Activated CD4-positive, alpha-beta T cell treated with anti-CD3 and anti-CD28 coated beads, Interleukin-2, Interleukin-4, amounts not matched to agents 100 ng/mL and 50 ng/mL, durations not matched to agents 16 hours and 8 hours (primary cell): Measurements from ENCODE around the gene ITGA8.
"Not testable (repeated sequence)": the region's sequence is repeated elsewhere in the genome, so short reads cannot be mapped to it uniquely, and the experiment has no call there.

ENCODE experiments used
- DNase-seq: peaks from one replicate; pipeline ENCODE4 v3.0.0-alpha.2; 2020; ENCODE audit warnings: low spot score

The ITGA8 gene

GRCh38 chr10:15678851-15679250 lies 40.9 kb downstream of the ITGA8 start:
- no peak for DNase-seq

DNA sequence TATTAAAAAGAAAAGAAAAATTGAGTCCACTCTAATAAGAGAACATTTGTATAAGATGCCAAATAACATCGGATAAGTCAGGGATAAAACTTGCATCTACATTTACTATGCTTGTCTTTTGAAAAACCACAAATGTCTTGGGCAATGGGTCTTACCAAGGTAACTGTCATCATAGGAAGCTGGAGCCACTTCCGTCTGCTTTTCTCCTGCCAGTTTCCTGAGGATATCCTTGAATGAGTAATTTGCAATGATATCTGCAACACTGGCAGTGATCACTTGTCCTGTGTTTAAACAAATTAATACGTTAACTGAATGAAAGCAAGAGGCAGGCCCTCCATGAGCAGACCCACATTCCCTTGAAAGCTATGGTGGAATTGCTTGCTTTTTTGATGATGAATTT lies 47.3 kb downstream of the ITGA8 start:
- DNase-seq = no peak

DNA sequence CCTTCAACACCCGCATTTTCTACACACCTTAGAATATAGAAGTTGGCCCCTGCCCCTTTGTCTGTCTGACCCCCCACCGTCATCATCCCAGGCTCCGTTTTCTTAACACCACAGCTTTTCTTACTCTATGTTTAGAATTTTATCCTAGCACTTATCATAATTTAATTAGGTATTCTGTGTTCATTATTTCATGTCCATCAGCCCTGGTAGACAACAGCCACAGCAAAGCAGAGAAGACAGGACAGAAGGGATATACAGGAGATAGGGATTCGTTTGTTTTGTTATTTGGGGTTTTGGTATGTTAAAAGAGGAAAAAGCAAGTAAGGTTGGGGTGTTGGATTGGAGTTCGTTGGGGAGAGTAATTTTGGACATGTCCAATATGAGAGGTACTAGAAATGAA lies 48.8 kb downstream of the ITGA8 start:
- no peak for DNase-seq

DNA sequence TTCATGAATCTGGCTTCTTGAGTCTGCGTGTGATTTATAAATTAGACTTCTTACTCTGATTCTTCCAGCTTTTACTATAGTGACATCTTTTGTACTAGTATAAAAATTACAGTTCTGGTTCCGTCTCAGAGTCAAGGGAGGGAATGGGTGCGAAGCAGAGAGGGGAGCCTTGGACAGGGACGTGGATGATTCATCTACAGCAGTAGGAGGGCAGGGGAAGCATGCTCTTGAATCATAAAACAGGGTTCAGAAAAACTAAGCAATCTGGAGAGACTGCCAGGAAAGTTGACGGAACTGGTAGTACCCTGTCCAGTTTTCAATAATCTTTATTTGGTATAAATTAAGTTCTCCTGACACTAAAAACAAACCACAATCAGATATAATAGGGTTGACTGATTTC lies 58.1 kb downstream of the ITGA8 start:
- no peak for DNase-seq

DNA sequence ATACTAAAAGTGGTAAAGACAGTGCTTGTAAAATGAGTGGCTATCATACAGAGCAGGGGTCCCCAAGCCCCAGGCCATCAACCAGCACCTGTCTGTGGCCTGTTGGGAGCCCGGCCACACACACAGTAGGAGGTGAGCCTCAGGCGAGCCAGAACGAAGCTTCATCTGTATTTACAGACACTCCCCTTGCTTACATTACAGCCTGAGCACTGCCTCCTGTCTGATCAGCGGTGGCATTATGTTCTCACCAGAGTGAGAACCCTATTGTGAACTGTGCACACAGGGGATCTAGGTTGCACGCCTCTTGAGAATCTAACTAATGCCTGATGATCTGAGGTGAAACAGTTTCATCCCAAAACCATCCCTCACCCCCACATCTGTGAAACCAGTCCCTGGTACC lies 58.7 kb downstream of the ITGA8 start:
- no peak for DNase-seq

- no peak for DNase-seq
Observed at GRCh38 chr10:15658069-15658702, 61.5 kb downstream of the ITGA8 start.

DNA sequence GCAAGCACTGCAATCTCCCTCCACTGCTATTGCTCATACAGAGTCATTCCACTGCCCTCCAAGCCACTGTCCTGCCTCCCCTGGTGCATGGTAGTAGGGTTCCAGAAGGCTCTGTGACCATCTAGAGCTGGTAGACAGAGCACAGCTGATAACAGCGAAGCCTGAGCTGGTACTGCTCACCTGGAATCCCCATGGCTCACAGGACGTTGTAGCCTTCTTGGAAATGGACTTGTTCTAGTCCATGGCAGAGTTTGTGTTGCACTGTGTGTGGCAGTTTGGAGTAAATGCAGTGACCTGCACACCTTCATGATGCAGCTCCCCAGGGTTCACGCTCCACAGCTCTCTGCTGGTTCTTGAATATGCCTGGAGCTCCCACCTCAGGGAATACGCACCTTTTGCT lies 67.0 kb downstream of the ITGA8 start:
- DNase-seq = no peak

GRCh38 chr10:15652117-15652516 lies 67.6 kb downstream of the ITGA8 start:
- no peak for DNase-seq

DNA sequence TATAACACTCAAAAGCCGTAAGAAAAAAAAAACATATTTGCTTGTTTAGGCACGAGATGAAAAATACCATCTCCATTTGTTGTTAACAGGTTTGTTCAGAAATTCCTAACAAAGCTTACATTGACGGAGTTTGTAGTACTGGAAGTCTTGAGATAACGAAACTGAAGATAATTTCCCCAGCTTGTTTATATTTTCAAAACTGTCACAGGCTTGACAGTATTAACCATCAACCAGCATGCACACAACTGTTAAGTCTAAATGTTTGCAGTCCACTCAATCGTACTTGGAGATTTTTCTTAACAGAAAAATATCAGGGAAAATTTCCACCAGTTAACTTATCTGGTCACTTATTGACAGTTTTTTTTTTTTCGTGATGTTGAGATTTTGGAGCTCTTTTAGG lies 68.5 kb downstream of the ITGA8 start:
- DNase-seq = no peak

GRCh38 chr10:15642095-15642494 lies 77.6 kb downstream of the ITGA8 start:
- DNase-seq = no peak

DNA sequence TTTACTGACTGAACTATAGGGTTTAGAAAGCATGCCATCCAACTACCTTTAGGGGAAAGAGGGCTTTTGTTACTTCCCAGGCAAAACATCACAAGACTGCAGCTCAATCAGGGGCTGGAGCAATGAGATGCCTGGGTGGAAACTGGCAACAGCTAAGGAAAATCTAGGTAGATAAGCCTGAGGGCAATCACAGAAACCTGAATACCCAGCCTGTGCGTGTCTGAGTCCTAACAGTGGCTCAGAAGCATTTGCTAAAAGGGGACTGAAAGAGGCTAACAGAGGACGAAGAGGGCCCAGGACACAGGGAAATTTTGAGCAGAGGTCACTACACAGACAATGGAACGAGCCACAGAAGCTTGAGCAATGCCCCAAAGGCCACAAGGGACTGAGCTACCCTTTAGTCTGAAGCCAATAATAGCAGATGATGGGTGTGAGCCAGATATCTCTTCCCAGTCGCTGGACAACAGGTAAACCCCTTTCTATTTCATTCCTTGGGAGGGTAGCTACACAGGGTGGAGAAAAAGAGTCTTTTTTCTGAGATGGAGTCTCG lies 79.1 kb downstream of the ITGA8 start:
- no peak for DNase-seq

- no peak for DNase-seq
Observed at GRCh38 chr10:15636446-15636845, 83.3 kb downstream of the ITGA8 start.

DNA sequence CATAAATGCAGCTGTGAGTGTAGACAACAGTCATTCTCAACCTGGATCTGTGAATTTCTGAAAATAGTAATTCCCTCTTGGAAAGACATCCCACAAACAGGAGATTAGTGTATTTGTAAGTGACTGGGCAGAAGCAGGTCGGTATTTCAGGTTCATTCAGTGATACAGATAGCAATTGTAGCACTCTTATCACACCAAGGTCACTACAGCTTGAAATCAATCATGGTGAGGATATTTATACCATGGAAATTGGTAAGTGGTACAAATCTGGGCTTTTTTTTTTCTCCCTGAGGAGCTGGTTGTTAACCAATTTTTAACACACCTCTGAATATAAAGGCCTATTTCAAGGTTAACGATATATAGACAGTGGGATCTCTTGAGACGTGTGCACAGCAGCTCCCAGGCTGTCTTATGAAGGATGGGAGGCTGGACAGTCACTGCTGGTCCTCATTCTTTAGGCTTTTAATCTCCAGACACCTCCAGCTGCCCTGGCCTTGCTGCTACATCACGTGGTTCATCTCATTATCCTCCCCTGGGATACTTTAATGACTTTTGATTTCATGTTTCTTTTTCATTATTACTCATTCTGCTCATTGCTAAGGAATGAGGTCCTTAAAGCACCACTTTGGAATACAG lies 87.1 kb downstream of the ITGA8 start:
- DNase-seq = no peak

DNA sequence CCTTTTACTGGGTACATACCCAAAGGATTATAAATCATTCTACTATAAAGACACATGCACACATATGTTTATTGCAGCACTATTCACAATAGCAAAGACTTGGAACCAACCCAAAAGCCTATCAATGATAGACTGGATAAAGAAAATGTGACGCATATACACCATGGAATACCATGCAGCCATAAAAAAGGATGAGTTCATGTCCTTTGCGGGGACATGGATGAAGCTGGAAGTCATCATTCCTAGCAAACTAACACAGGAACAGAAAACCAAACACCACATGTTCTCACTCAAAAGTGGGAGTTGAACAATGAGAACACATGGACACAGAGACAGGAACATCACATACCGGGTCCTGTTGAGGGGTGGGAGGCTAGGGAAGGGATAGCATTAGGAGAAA lies 88.5 kb downstream of the ITGA8 start:
- DNase-seq = not testable (repeated sequence)

- DNase-seq = no peak
Observed at GRCh38 chr10:15630353-15630752, 89.4 kb downstream of the ITGA8 start.

DNA sequence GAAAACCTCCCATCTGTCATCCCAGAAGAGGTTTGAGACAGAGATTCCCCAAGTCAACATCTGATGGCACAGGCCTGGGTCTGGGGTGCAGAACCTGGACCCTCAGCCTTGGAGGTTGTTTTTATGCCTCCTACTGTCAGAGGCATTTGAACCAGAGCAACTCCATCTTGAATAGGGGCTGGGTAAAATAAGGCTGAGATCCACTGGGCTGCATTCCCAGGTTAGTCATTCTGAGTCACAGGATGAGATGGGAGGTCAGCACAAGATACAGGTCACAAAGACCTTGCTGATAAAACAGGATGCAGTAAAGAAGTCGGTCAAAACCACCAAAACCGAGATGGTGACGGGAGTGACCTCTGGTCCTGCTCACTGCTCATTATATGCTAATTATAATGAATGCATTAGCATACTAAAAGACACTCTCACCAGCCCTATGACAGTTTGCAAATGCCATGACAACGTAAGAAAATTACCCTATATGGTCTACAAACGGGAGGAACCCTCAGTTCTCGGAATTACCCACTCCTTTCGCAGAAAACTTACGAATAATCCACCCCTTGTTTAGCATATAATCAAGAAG lies 92.0 kb downstream of the ITGA8 start:
- DNase-seq = no peak

- DNase-seq = no peak
Observed at GRCh38 chr10:15626937-15627336, 92.8 kb downstream of the ITGA8 start.

GRCh38 chr10:15625261-15625660 lies 94.5 kb downstream of the ITGA8 start:
- DNase-seq = no peak

GRCh38 chr10:15624401-15625196 lies 95.1 kb downstream of the ITGA8 start:
- no peak for DNase-seq

DNA sequence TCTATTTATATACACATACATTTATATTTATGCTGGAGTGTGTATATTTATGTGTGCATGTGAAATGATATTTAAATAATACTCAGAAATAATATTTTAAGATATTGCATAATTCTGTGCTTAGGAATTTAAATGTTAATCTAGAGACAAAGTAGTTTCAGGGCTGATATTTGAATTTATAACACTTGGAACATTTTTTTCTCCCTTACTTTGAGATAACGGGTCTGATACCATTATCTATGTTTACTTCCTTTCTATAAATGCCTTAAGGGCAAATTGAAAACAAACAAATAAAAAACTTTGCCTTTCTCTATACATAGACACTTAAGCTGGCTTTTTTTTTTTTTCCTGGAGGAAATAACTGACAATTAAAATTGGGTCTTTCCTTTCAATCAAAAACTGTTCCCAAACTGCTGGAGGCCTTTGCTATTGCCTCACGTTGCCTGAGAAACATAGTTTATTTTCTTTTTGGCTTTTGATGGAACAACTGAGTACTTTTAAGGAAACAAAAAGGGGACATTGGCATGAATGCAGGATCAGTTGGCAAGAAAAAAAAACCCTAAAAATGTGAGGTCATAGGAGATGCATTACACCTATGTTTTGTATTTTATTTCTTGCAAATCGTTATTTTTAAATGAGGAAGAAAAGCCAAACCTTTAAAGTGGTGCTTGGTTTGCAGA lies 98.7 kb downstream of the ITGA8 start:
- no peak for DNase-seq

DNA sequence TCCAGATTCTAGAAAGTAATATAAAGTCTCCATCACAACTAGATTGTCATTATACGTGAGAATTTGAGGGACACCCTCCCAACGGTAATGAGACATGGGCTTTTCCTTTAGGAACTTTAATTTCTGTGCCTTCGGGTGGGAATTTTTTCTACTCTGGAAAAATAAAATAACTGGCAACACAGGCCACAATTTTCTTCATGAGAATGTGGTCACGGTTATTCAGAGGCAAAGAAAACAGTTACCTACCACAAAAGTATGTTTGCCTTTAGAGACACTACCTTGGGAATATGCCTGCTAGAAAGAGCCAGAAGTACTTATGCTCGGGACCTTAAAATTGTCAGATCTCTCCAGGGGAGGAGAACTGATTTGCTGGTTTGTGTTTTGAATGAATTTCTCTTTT lies 99.4 kb downstream of the ITGA8 start:
- DNase-seq = no peak

DNA sequence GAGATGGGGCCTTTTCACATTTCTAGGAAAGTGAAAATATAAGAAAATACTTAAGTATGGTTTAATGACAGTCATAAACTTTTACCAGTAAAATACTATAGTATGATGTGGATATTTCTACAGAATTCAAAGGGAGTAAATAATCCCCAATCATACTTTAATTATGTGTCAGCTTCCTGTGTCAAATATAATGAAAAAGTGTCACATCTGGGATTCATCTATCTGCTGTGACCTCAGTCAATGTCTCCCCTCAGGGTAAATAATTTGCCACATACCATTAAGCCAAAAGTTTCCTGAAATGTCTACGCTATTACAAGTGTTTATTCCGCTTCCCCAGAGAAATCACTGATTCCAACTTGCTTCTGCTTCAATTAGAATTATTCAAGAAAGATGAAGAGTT lies 110.5 kb downstream of the ITGA8 start:
- no peak for DNase-seq
